B cell (primary cell): ENCODE results near the gene CDY1. TPM values are rescaled to one million over a fixed set of nuclear protein-coding genes. Genes with fewer than 3 reads are reported as not detected.
"Not testable (repeated sequence)": the region's sequence is repeated elsewhere in the genome, so short reads cannot be mapped to it uniquely, and the experiment has no call there.

Source experiments
- ATAC-seq: fragments of 200-7000 bp; cut with Tn5 transposase; one replicate; pipeline ENCODE4 v1.10.0; 2021; ENCODE audit warnings: low read depth, mild to moderate bottlenecking, moderate number of reproducible peaks, moderate library complexity
- CTCF ChIA-PET: fragments of 350-600 bp; sonication (Branson Sonifier 250); formaldehyde crosslinking; loops from one replicate; lab custom pipeline; 2021; ENCODE audit warnings: antibody characterized with exemption, inconsistent platforms; lab: Charles Lee
- POLR2A ChIA-PET: fragments of 350-600 bp; sonication (Branson Sonifier 250); formaldehyde crosslinking; loops from one replicate; lab custom pipeline; 2021; ENCODE audit warnings: antibody characterized with exemption; lab: Charles Lee
- DNase-seq: peaks from one replicate; pipeline ENCODE4 v3.0.0; 2013
- H2AFZ ChIP-seq: 2 replicates; pipeline ENCODE4 v1.6.1; 2012; ENCODE audit warnings: mild to moderate bottlenecking, low read depth, low read length; ENCODE audit not compliant: insufficient read depth, poor library complexity, severe bottlenecking
- H3K27ac ChIP-seq, 2 donors: 1 replicate in 1 of 2; 2 replicates in 1 of 2; pipeline ENCODE4 v1.5.1; 2012 to 2013; ENCODE audit warnings: low read length in 2 of 2, mild to moderate bottlenecking in 2 of 2, moderate library complexity in 1 of 2
- H3K27me3 ChIP-seq, 4 experiments: fragments of 200-600 bp in 1 of 4; sonication (generic) in 1 of 4; replicated peaks in 1 of 4; 1 replicate in 2 of 4; 2 replicates in 2 of 4; pipeline versions ENCODE4 v1.6.1 to v1.7.0; 2013 to 2016; ENCODE audit warnings: low read length in 3 of 4, mild to moderate bottlenecking in 2 of 4, mixed read lengths in 1 of 4, moderate library complexity in 1 of 4; ENCODE audit not compliant: insufficient read depth in 4 of 4, control insufficient read depth in 3 of 4; ENCODE audit errors: control extremely low read depth in 1 of 4
- H3K36me3 ChIP-seq, 2 experiments: replicated peaks in 1 of 2; 1 replicate in 1 of 2; 2 replicates in 1 of 2; pipeline versions ENCODE4 v1.6.1 to v1.7.1; 2013; ENCODE audit warnings: low read length in 1 of 2; ENCODE audit not compliant: insufficient read depth in 2 of 2, control insufficient read depth in 1 of 2; ENCODE audit errors: control extremely low read depth in 1 of 2, extremely low read depth in 1 of 2
- H3K4me1 ChIP-seq, 2 donors: fragments of 200-600 bp in 1 of 2; sonication (generic) in 1 of 2; 1 replicate in 1 of 2; 2 replicates in 1 of 2; pipeline versions ENCODE4 v1.5.1 to v1.6.1; 2013 to 2017; ENCODE audit warnings: low read length in 2 of 2; ENCODE audit not compliant: control insufficient read depth in 2 of 2, insufficient read depth in 2 of 2
- H3K4me2 ChIP-seq: replicated peaks from 2 replicates; pipeline ENCODE3; 2012; ENCODE audit warnings: mild to moderate bottlenecking, low read depth, low read length; ENCODE audit not compliant: poor library complexity, severe bottlenecking
- H3K4me3 ChIP-seq, 5 experiments: fragments of 200-600 bp in 1 of 5; sonication (generic) in 1 of 5; 1 replicate in 3 of 5; 2 replicates in 2 of 5; pipeline versions ENCODE4 v1.5.1 to v1.7.0; 2011 to 2016; ENCODE audit warnings: low read length in 4 of 5, mild to moderate bottlenecking in 4 of 5, low read depth in 2 of 5, control low read depth in 1 of 5, moderate library complexity in 1 of 5; ENCODE audit not compliant: insufficient read depth in 1 of 5; ENCODE audit errors: control extremely low read depth in 1 of 5, extremely low read depth in 1 of 5
- H3K79me2 ChIP-seq: fragments of 200-600 bp; sonication (generic); one replicate; pipeline ENCODE4 v1.6.0; 2016; ENCODE audit warnings: low read length; ENCODE audit not compliant: control insufficient read depth, insufficient read depth
- H3K9ac ChIP-seq: fragments of 200-600 bp; sonication (generic); 2 replicates; pipeline ENCODE4 v1.6.1; 2017; ENCODE audit warnings: mild to moderate bottlenecking, low read length, moderate library complexity
- H3K9me3 ChIP-seq, 3 donors: one replicate each; pipeline versions ENCODE4 v1.6.1 to v1.7.1; 2013; ENCODE audit warnings: low read length in 2 of 3; ENCODE audit not compliant: control insufficient read depth in 2 of 3, insufficient read depth in 1 of 3; ENCODE audit errors: control extremely low read depth in 1 of 3
- H4K20me1 ChIP-seq: 2 replicates; pipeline ENCODE4 v1.6.0; 2012; ENCODE audit warnings: mild to moderate bottlenecking, low read length; ENCODE audit not compliant: insufficient read depth, control insufficient read depth, poor library complexity, severe bottlenecking
- H3K27ac Mint-ChIP-seq: one replicate; pipeline ENCODE4 v1.8.0; 2021; ENCODE audit warnings: mixed read lengths
- H3K27me3 Mint-ChIP-seq: one replicate; pipeline ENCODE4 v1.8.0; 2021; ENCODE audit warnings: mixed read lengths
- H3K4me1 Mint-ChIP-seq: one replicate; pipeline ENCODE4 v1.8.0; 2021; ENCODE audit warnings: mixed read lengths
- H3K4me3 Mint-ChIP-seq: one replicate; pipeline ENCODE4 v1.8.0; 2021; ENCODE audit warnings: mixed read lengths
- H3K9me3 Mint-ChIP-seq: one replicate; pipeline ENCODE4 v1.8.0; 2022; ENCODE audit warnings: mixed read lengths; ENCODE audit not compliant: insufficient read depth
- WGBS: methylation state at CpG from one replicate; pipeline ENCODE4 v1.1.5; 2013; ENCODE audit warnings: missing lambda C conversion rate; ENCODE audit not compliant: insufficient coverage; 5-methylcytosine and 5-hydroxymethylcytosine counted together
- intact Hi-C: fragments of 100-400 bp; cut with micrococcal nuclease; formaldehyde crosslinking; loops from one replicate; pipeline ENCODE4 v1.10.0; 2022
- polyA plus RNA-seq: library from polyadenylated mRNA; depleted of rRNA; stranded (reverse); fragments of >200 nt; gene quantifications from 2 replicates; pipeline ENCODE4 v1.2.3, GENCODE V29; 2012
- total RNA-seq, 2 donors: library from RNA; stranded (reverse); fragments of 120-200 nt in 1 of 2; gene quantifications; 1 replicate in 1 of 2; 2 replicates in 1 of 2; pipeline versions ENCODE4 v1.2.3 to v1.2.4, GENCODE V29; 2013 to 2022

The CDY1 gene
- total and polyA plus RNA-seq, 2 donors (not counting 1 experiment from before 2014, with no cell fraction given) = not detected

DNA sequence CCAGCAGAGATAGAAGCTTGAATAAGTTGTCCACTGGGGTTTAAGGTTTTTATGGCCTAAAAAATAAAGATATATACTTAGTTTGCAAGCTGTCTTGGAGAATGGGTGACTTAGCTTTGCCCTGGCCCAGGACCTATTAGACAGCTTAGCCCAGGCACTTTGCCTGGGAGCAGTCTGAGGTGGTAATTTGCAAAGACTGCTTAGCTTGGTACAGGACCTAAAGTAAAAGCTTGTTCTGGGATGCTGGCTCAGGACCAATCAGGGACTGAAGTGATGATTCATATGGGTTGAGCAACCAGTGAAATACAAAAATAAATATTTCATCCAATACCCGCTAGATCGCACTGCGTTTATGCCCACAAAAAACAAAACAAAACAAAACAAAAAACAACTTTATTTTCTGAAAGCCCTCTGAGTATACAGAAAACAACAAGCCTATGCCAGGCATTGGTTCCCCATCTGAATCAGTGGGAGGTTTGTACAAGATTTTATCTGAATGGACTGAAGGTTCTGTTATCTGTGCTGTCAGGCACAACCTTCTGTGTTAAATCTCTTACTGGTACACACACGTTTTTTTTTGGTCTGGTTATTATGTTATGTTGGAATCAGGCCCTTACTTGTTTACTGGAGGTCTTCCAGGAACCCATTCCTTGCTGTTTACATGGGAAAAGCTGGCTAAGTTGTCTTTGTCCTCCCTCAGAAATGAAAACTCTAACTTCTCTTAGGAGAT lies 8.6 kb downstream of the CDY1 start:
- H3K79me2 ChIP-seq, H3K9me3 ChIP-seq, intact Hi-C loops, H3K4me2 ChIP-seq, H3K4me1 ChIP-seq, H3K4me1 Mint-ChIP-seq, ATAC-seq, POLR2A ChIA-PET, H3K36me3 ChIP-seq, H2AFZ ChIP-seq, H4K20me1 ChIP-seq, H3K4me3 Mint-ChIP-seq, H3K27me3 ChIP-seq, H3K9me3 Mint-ChIP-seq, H3K27ac Mint-ChIP-seq, H3K4me3 ChIP-seq, H3K9ac ChIP-seq, DNase-seq, H3K27ac ChIP-seq, CTCF ChIA-PET, H3K27me3 Mint-ChIP-seq: not testable (repeated sequence)
- no CpG with 5 or more reads among the region's 4 CpGs for WGBS

DNA sequence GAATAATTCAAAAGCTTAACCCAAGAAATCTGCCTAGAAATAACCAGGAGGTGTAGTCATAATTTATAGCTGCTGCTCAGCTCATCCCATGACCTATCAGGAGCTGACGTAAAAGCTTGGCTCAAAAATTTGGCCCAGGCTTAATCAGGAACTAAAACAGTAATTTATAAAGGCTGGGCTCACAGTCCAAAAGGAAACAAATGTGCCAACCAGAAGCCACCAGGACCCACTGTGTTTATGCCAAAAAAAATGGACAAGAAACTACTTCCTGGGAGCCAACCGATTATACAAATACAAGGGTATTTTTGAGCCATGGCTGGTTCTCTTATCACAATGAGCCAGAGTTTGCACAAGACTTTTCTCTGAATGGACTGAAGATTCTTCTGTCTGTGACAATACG lies 17.9 kb downstream of the CDY1 start:
- H3K9ac ChIP-seq, H3K27me3 ChIP-seq, H3K4me1 ChIP-seq, H3K27ac Mint-ChIP-seq, CTCF ChIA-PET, intact Hi-C loops, H3K9me3 Mint-ChIP-seq, H4K20me1 ChIP-seq, H3K79me2 ChIP-seq, H3K27ac ChIP-seq, POLR2A ChIA-PET, H3K4me3 ChIP-seq, H3K36me3 ChIP-seq, H3K27me3 Mint-ChIP-seq, H2AFZ ChIP-seq, H3K9me3 ChIP-seq, ATAC-seq, H3K4me1 Mint-ChIP-seq, DNase-seq, H3K4me2 ChIP-seq, H3K4me3 Mint-ChIP-seq: not testable (repeated sequence)
- WGBS = no CpG with 5 or more reads among the region's 3 CpGs

DNA sequence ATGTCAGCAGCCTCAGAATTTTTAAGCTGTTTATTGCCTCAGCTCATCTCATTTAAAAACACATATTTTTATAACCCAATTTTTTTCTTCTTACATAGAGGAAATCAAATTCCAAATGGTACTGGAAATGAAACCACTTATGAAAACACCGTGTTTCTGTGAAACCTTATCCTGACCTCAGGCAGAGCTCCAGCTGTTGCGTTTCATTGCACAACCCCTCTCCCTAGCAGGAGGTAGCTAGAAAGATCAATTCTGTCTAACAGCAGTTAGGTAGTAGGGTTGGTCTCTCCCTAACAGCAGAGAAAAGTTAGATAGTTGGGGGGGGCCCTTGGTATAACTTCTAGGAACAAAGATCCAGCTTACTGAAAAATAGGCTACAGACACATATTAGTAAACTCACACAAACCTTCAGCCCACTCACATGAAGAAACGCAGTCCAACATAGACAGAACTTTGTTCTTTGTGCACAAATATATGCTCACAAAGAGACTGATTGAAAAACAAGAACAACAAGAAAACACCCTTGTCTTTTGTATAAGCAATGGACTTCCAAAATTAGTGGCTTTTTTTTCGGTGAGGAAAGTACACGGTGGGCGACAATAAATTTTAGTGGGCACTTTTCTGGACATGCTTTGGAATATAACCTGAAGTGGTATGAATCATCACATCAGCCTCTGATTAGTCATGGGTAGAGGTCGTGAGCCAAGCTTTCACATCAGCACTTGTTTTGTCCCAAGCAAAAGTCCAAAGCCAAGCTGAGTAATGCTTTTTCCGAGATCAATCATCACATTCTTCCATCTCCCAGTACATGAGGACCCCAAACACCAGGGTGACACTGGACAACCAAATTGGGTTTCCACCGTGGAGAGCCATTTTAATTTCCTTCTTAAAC lies 21.4 kb downstream of the CDY1 start:
- H3K27me3 ChIP-seq, H3K27ac ChIP-seq, intact Hi-C loops, H3K4me1 Mint-ChIP-seq, H4K20me1 ChIP-seq, H3K36me3 ChIP-seq, H3K9ac ChIP-seq, DNase-seq, CTCF ChIA-PET, H3K4me3 Mint-ChIP-seq, POLR2A ChIA-PET, H3K4me3 ChIP-seq, H3K9me3 Mint-ChIP-seq, H3K4me2 ChIP-seq, ATAC-seq, H3K27ac Mint-ChIP-seq, H3K9me3 ChIP-seq, H3K4me1 ChIP-seq, H3K27me3 Mint-ChIP-seq, H3K79me2 ChIP-seq, H2AFZ ChIP-seq: not testable (repeated sequence)
- WGBS = no CpG with 5 or more reads among the region's 9 CpGs
